ACHN (cell line): ENCODE data around the gene CRTC3.
A peak's percentile ranks its signal among the peaks of the same experiment; 100 is the strongest.
"Not testable (repeated sequence)": the region's sequence is repeated elsewhere in the genome, so short reads cannot be mapped to it uniquely, and the experiment has no call there.

Experiments used
- DNase-seq: peaks from one replicate; pipeline ENCODE4 v3.0.0-alpha.2; 2015
- in situ Hi-C: cut with HindIII; loops from 2 replicates; pipeline ENCODE4 v1.10.0; 2017; ENCODE audit warnings: low sequenced_read_pairs, low pct_ligation_motif_present, low pct_unique_long_range_greater_than_20kb

CRTC3 gene

DNA sequence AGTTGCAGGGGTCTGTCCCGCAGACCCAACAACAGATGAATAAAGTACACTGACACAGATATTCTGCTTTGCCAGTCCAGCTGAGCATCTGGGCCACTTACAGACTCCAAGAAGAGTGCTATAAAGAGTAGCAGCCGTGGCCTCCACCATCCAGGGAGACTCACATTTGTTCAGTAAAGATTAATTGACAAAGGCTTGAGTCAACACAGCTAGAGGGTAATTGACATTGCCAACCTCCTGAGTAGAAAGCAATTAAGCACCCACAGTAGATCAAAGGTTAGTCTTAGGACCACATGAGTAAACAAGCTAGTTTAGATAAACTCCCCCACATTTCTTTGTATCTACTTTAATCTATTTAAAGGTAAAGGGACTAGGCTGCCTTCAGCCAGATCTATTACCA is 16.3 kb upstream of the CRTC3 start:
- no peak for DNase-seq
- in situ Hi-C loops, result no loop called here

- in situ Hi-C loops, DNase-seq: not testable (repeated sequence)
These were observed 15.8 kb upstream of the CRTC3 start for GRCh38 chr15:90513893-90514292.

DNA sequence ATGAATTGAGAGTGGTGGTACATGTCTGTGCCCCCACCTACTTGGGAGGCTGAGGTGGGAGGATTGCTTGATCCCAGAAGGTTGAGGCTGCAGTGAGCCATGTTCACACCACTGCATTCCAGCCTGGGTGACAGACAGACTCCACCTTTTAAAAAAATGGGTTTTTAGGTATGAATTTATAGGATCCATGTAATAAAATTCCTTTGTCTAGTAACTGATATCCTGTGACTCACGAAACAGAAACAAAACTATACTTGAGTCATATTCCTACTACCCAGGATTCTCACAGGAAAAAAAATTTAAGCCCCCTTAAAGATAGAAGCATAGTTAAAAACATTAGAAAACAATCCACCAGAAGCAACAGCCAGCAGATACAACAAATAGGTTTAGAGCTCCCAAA is 10.0 kb upstream of the CRTC3 start:
- in situ Hi-C loops, result no loop called here
- no peak for DNase-seq

- no peak for DNase-seq
- in situ Hi-C loops, result no loop called here
These were observed 9.4 kb upstream of the CRTC3 start for GRCh38 chr15:90520365-90520764.

DNA sequence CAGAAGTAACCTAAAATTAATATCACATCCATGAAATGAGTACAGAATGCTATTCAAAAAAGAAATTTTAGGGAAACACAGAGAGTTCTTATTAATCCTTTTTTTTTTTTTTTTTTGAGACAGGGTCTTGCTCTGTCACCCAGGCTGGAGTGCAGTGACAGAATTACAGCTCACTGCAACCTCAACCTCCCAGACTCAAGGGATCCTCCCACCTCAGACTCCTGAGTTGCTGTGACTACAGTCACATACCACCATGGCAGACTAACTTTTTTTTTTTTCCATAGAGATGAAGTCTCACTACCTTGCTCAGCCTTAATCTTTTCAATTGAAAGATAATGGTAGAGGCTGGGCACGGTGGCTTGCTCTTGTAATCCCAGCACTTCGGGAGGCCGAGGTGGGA is 6.3 kb upstream of the CRTC3 start:
- in situ Hi-C loops, result no loop called here
- no peak for DNase-seq

- DNase-seq, in situ Hi-C loops: not testable (repeated sequence)
These were observed 5.5 kb upstream of the CRTC3 start for GRCh38 chr15:90524018-90524803.

- DNase-seq, result no peak
- in situ Hi-C loops, result no loop called here
These were observed 732 bp upstream of the CRTC3 start for GRCh38 chr15:90529011-90529370.

GRCh38 chr15:90530250-90531051 is 728 bp downstream of the CRTC3 start:
- DNase-seq, result peak; percentile 22
- in situ Hi-C loops, result no loop called here

GRCh38 chr15:90531147-90531546 is 1.4 kb downstream of the CRTC3 start:
- no peak for DNase-seq
- in situ Hi-C loops, result no loop called here

- in situ Hi-C loops, result no loop called here
- no peak for DNase-seq
These were observed 5.5 kb downstream of the CRTC3 start for GRCh38 chr15:90535254-90535653.

DNA sequence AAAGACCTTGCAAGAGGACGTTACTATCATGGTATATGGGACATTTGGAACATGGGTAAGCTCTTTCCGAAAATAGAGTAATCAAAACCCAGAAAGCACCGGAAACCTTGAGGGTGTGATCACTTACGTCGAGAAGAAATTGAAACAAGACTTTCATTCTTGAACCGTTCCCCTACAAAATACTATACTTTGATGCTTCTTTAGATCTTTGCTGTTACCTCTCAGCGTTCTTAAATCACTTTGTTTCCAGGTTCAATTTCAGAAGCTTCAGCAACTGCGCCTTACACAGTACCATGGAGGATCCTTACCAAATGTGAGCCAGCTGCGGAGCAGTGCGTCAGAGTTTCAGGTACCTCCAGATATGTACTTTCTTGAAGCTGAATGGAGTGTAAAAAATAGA is 10.1 kb downstream of the CRTC3 start:
- no peak for DNase-seq
- in situ Hi-C loops, result no loop called here

GRCh38 chr15:90540768-90541167 is 11.0 kb downstream of the CRTC3 start:
- no peak for DNase-seq
- in situ Hi-C loops, result no loop called here

DNA sequence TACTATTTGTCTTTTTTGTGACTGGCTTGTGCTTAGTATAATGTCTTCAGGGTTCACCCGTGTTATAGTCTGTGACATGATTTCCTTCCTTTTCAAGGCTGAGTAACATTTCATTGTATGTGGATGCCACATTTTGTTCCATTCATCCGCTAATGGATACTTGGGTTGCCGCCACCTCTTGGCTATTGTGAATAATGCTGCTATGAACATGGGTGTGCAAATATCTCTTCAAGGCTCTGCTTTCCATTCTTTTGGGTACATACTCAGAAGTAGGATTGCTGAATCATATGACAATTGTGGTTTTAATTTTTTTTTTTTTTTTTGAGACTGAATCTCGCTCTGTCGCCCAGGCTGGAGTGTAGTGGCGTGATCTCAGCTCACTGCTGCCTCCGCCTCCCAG is 15.4 kb downstream of the CRTC3 start:
- in situ Hi-C loops, result no loop called here

GRCh38 chr15:90547540-90547939 is 17.8 kb downstream of the CRTC3 start:
- in situ Hi-C loops, result no loop called here
- DNase-seq, result no peak

More for the DNA sequence above, 15.4 kb downstream of the CRTC3 start:
- no peak for DNase-seq

DNA sequence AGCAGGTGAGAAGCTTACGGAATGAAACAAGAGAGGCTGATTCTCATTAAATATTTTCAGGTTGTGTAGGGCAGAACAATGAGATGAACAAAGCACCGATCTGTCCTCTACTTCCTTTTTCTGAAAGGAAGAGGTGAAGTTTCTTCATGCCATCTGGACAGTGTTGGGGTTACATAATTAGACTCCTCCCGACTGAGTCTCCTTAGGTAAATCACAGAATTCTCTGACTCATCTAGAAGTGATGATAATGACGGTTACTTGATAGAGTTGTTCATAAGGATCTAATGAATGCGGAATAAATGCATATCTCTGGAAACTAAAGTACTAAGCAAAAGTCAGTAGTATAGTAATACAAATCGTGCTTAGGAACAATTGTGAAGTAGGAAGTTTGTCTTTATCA is 21.2 kb downstream of the CRTC3 start:
- DNase-seq, result no peak

DNA sequence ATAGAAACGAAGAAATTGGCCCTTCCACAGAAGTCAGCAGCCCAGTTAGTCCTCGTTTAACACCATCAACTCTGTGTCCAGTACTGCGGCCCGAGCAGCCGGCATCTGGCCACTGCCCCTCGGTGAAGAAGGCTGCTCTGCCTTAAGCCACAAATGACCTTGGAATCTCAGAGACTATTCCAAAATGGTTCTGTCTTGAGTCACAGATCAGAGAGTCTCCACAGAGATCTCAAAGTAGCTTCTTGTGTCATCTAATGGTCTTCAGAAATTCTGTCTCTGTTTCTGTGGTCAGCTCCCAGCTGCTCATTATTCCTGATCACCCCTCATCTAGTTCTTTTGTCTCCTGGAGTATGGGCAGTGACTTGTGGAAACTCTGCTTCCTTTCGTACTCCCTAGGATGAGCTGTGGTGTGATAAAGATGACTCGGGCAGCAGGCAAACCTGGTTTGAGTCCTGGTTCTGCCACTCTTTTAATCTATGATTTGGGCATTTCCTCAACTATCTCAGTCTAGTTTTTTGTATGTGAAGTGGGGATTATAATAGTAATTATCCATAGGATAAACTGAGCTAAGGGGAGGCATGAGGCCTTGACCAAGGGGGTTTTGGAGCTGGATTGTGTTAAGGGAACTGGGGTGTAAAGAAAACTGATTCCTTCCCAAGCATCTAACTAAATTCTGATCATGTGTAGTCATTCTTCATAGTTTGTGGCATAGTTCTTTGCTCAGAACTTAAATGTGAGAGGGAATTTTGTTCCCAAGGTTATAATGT is 22.6 kb downstream of the CRTC3 start:
- in situ Hi-C loops, result no loop called here
- DNase-seq, result no peak

More for the DNA sequence above, 21.2 kb downstream of the CRTC3 start:
- in situ Hi-C loops, result no loop called here

DNA sequence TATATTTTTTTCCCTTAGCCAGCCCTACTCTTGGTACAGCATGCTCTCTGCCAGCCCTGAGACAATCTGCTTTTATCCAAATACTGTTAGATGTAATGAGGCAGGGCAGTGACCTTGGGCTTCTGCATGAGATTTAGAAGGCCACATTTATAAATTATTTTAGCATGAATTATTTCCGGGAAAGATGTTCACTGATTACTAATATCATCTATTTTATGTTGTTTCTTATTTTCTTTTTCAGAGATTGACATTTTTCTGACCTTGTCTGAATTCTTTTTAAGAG is 23.1 kb downstream of the CRTC3 start:
- in situ Hi-C loops, result no loop called here
- DNase-seq, result no peak

DNA sequence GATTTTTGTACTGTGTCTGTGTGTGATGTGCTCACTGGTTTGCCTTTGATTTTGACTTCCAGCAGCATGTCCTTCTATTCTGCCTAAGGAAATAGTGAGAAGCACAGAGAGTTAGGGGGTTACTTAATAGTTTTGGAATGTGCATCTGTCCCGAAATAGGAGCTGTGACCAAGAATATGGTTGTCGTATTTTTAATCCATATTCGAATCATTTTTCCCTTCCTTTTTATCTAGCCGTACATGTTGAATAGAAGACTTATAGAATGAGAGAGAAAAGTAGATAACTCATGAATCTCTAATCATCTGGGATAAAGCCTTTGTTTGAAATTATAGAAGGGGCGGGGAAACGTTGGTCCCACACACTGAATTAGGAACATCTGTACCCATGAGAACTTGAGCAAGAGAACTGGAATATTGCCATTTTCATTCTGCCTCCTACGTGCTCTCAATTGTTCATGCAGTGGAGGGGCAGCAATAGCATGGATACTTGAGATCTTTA is 23.6 kb downstream of the CRTC3 start:
- in situ Hi-C loops, result no loop called here
- DNase-seq, result no peak
